ENCODE measurements around the gene CDC14B. TPM values are rescaled to one million over a fixed set of nuclear protein-coding genes. Genes with fewer than 3 reads are reported as not detected.
A peak's percentile ranks its signal among the peaks of the same experiment; 100 is the strongest.

CDC14B gene
- total RNA-seq, 1 experiment from 2014 or later, result 57.1 TPM

DNA sequence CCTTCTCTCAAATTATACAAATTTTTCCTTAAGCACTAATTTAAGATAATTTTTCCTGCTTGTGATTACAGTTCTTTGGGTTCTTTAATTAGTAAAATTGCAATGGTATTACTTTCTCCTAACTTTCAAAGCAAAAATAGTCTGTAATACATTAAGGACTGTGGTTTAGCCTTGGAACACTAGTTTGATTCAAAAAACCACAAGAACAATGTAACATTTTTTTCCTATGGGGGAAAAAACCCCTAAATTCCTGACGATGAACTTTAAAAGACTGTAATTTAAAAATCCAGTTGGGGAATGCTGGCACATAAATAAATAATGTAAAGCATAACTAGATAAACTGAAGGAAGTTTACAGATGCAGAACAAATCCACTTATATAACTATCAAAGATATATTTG, 65.3 kb downstream of the CDC14B start (continued):
- no peak for TF ChIP-seq CREB1 (CRISPR knock-in tag; IDR thresholded peaks at IDR 0.05)
- TF ChIP-seq GABPB1 (CRISPR knock-in tag; IDR thresholded peaks at IDR 0.05), result no peak
- no peak for TF ChIP-seq GTF2I (CRISPR knock-in tag; conservative IDR thresholded peaks at IDR 0.05)
- no peak for TF ChIP-seq ZBTB21 (CRISPR knock-in tag; IDR thresholded peaks at IDR 0.05; ENCODE audit: borderline replicate concordance)

DNA sequence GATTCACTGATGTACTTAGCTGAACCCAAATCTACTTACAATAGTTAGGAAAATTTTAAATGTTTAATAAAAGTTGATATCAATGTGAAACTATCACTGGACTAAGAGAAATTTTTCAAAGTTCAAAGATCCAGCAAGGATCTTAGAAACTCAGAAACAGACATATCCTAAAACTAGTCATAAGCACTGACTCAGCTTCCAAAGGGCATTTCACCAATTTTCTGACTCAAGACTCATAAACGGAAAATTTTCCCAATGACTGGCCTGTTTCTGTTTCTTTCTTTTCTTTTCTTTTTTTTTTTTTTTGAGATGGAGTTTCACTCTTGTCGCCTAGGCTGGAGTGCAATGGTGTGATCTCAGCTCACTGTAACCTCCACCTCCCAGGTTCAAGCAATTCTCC, 66.6 kb downstream of the CDC14B start:
- TF ChIP-seq ATF1 (CRISPR knock-in tag; IDR thresholded peaks at IDR 0.05) (no peak), GTF2I (CRISPR knock-in tag; conservative IDR thresholded peaks at IDR 0.05) (no peak), ZBTB21 (CRISPR knock-in tag; IDR thresholded peaks at IDR 0.05; ENCODE audit: borderline replicate concordance) (no peak), KAT7 (CRISPR knock-in tag; IDR thresholded peaks at IDR 0.05; ENCODE audit: borderline replicate concordance) (no peak), ZNF317 (CRISPR knock-in tag; IDR thresholded peaks at IDR 0.05; ENCODE audit: borderline replicate concordance, low read depth) (no peak), SP1 (CRISPR knock-in tag; conservative IDR thresholded peaks at IDR 0.05) (no peak), FOXJ3 (CRISPR knock-in tag; IDR thresholded peaks at IDR 0.05; ENCODE audit: borderline replicate concordance) (no peak), JAZF1 (CRISPR knock-in tag; IDR thresholded peaks at IDR 0.05) (no peak), TP53 (CRISPR knock-in tag; IDR thresholded peaks at IDR 0.05) (no peak), CBFB (CRISPR knock-in tag; IDR thresholded peaks at IDR 0.05; ENCODE audit: low read depth) (no peak), ZNF138 (CRISPR knock-in tag; conservative IDR thresholded peaks at IDR 0.05) (no peak)
- TF ChIP-seq, protein P1, sequence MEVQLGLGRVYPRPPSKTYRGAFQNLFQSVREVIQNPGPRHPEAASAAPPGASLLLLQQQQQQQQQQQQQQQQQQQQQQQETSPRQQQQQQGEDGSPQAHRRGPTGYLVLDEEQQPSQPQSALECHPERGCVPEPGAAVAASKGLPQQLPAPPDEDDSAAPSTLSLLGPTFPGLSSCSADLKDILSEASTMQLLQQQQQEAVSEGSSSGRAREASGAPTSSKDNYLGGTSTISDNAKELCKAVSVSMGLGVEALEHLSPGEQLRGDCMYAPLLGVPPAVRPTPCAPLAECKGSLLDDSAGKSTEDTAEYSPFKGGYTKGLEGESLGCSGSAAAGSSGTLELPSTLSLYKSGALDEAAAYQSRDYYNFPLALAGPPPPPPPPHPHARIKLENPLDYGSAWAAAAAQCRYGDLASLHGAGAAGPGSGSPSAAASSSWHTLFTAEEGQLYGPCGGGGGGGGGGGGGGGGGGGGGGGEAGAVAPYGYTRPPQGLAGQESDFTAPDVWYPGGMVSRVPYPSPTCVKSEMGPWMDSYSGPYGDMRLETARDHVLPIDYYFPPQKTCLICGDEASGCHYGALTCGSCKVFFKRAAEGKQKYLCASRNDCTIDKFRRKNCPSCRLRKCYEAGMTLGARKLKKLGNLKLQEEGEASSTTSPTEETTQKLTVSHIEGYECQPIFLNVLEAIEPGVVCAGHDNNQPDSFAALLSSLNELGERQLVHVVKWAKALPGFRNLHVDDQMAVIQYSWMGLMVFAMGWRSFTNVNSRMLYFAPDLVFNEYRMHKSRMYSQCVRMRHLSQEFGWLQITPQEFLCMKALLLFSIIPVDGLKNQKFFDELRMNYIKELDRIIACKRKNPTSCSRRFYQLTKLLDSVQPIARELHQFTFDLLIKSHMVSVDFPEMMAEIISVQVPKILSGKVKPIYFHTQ (CRISPR knock-in tag; IDR thresholded peaks at IDR 0.05), result no peak
- TF ChIP-seq, protein P2, sequence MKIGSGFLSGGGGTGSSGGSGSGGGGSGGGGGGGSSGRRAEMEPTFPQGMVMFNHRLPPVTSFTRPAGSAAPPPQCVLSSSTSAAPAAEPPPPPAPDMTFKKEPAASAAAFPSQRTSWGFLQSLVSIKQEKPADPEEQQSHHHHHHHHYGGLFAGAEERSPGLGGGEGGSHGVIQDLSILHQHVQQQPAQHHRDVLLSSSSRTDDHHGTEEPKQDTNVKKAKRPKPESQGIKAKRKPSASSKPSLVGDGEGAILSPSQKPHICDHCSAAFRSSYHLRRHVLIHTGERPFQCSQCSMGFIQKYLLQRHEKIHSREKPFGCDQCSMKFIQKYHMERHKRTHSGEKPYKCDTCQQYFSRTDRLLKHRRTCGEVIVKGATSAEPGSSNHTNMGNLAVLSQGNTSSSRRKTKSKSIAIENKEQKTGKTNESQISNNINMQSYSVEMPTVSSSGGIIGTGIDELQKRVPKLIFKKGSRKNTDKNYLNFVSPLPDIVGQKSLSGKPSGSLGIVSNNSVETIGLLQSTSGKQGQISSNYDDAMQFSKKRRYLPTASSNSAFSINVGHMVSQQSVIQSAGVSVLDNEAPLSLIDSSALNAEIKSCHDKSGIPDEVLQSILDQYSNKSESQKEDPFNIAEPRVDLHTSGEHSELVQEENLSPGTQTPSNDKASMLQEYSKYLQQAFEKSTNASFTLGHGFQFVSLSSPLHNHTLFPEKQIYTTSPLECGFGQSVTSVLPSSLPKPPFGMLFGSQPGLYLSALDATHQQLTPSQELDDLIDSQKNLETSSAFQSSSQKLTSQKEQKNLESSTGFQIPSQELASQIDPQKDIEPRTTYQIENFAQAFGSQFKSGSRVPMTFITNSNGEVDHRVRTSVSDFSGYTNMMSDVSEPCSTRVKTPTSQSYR (CRISPR knock-in tag; IDR thresholded peaks at IDR 0.05), result no peak
- H3K36me3 Mint-ChIP-seq, result peaks cover 6% of the 10 kb centered on the region; the same call in 1 of the 2 replicates

DNA sequence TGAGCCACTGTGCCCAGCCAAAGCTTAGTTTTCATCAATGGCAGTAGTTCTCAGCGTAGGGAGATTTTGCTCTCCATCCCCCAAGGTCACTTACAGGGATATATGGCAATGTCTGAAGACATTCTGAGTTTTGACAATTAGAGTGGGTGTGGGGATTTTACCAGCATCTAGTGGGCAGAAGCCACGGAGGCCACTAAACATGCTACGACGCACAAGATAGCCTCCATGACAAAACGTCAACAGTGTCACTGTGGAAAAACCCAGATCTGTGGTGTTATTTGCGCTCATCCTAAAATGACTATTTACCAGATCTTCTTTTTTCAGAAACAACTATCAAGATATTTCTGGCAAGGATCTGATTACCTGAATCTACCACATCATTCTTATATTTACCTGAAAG, 68.2 kb downstream of the CDC14B start:
- no peak for ATAC-seq
- H3K27ac Mint-ChIP-seq, result peak overlapping the region; percentile 23; the same call in 1 of the 2 replicates
- no peak for TF ChIP-seq ESRRA (CRISPR knock-in tag; IDR thresholded peaks at IDR 0.05; ENCODE audit: borderline replicate concordance)
- no peak for TF ChIP-seq MYBL2 (CRISPR knock-in tag; IDR thresholded peaks at IDR 0.05)
- TF ChIP-seq, protein P3, sequence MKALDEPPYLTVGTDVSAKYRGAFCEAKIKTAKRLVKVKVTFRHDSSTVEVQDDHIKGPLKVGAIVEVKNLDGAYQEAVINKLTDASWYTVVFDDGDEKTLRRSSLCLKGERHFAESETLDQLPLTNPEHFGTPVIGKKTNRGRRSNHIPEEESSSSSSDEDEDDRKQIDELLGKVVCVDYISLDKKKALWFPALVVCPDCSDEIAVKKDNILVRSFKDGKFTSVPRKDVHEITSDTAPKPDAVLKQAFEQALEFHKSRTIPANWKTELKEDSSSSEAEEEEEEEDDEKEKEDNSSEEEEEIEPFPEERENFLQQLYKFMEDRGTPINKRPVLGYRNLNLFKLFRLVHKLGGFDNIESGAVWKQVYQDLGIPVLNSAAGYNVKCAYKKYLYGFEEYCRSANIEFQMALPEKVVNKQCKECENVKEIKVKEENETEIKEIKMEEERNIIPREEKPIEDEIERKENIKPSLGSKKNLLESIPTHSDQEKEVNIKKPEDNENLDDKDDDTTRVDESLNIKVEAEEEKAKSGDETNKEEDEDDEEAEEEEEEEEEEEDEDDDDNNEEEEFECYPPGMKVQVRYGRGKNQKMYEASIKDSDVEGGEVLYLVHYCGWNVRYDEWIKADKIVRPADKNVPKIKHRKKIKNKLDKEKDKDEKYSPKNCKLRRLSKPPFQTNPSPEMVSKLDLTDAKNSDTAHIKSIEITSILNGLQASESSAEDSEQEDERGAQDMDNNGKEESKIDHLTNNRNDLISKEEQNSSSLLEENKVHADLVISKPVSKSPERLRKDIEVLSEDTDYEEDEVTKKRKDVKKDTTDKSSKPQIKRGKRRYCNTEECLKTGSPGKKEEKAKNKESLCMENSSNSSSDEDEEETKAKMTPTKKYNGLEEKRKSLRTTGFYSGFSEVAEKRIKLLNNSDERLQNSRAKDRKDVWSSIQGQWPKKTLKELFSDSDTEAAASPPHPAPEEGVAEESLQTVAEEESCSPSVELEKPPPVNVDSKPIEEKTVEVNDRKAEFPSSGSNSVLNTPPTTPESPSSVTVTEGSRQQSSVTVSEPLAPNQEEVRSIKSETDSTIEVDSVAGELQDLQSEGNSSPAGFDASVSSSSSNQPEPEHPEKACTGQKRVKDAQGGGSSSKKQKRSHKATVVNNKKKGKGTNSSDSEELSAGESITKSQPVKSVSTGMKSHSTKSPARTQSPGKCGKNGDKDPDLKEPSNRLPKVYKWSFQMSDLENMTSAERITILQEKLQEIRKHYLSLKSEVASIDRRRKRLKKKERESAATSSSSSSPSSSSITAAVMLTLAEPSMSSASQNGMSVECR (CRISPR knock-in tag; IDR thresholded peaks at IDR 0.05; ENCODE audit: borderline replicate concordance), result no peak
- TF ChIP-seq, protein P4, sequence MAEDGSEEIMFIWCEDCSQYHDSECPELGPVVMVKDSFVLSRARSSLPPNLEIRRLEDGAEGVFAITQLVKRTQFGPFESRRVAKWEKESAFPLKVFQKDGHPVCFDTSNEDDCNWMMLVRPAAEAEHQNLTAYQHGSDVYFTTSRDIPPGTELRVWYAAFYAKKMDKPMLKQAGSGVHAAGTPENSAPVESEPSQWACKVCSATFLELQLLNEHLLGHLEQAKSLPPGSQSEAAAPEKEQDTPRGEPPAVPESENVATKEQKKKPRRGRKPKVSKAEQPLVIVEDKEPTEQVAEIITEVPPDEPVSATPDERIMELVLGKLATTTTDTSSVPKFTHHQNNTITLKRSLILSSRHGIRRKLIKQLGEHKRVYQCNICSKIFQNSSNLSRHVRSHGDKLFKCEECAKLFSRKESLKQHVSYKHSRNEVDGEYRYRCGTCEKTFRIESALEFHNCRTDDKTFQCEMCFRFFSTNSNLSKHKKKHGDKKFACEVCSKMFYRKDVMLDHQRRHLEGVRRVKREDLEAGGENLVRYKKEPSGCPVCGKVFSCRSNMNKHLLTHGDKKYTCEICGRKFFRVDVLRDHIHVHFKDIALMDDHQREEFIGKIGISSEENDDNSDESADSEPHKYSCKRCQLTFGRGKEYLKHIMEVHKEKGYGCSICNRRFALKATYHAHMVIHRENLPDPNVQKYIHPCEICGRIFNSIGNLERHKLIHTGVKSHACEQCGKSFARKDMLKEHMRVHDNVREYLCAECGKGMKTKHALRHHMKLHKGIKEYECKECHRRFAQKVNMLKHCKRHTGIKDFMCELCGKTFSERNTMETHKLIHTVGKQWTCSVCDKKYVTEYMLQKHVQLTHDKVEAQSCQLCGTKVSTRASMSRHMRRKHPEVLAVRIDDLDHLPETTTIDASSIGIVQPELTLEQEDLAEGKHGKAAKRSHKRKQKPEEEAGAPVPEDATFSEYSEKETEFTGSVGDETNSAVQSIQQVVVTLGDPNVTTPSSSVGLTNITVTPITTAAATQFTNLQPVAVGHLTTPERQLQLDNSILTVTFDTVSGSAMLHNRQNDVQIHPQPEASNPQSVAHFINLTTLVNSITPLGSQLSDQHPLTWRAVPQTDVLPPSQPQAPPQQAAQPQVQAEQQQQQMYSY (CRISPR knock-in tag; IDR thresholded peaks at IDR 0.05), result no peak
- TF ChIP-seq GRHL2 (CRISPR knock-in tag; IDR thresholded peaks at IDR 0.05; ENCODE audit: insufficient replicate concordance, severe bottlenecking), result no peak
- no peak for TF ChIP-seq TCF7 (CRISPR knock-in tag; IDR thresholded peaks at IDR 0.05; ENCODE audit: low read depth)

More for the DNA sequence above, 66.6 kb downstream of the CDC14B start:
- Mint-ChIP-seq H3K9me3 (no peaks in the 10 kb centered on the region), H3K4me3 (no peak overlapping the region), H3K4me1 (peaks cover 19% of the 10 kb centered on the region), H3K27ac (no peak overlapping the region), H3K27me3 (ENCODE audit: low read depth) (no peaks in the 10 kb centered on the region)
- CTCF ChIA-PET, result no interaction called here
- DNase-seq (ENCODE audit: low spot score) (no peak), ATAC-seq (no peak)
- POLR2A ChIA-PET, result interaction anchor here (0.6 kb wide), 1 partner anchor 229 kb away, joined by 4 read pairs; no protein-coding TSS in a partner anchor

More for the DNA sequence above, 68.2 kb downstream of the CDC14B start:
- Mint-ChIP-seq H3K36me3 (peaks cover 9% of the 10 kb centered on the region; the same call in 1 of the 2 replicates), H3K4me3 (no peak overlapping the region), H3K4me1 (peaks cover 8% of the 10 kb centered on the region), H3K27me3 (ENCODE audit: low read depth) (no peaks in the 10 kb centered on the region), H3K9me3 (no peaks in the 10 kb centered on the region)
- POLR2A ChIA-PET, result no interaction called here
- no peak for DNase-seq (ENCODE audit: low spot score)
- CTCF ChIA-PET, result no interaction called here
